Activated T-helper 2 cell treated with anti-CD3 and anti-CD28 coated beads, Interferon-gamma antibody, Interleukin-2, Interleukin-4, amounts not matched to agents 10 μg/mL and 5 μg/mL and 100 μg/mL, durations not matched to agents 14 hours and 24 hours and 36 hours (primary cell): ENCODE measurements around the gene KRTAP10-6. TPM values are rescaled to one million over a fixed set of nuclear protein-coding genes. Genes with fewer than 3 reads are reported as not detected.
"Not testable (repeated sequence)": the region's sequence is repeated elsewhere in the genome, so short reads cannot be mapped to it uniquely, and the experiment has no call there.

Source experiments
- DNase-seq: peaks from one replicate; pipeline ENCODE4 v3.0.0; 2021; ENCODE audit warnings: low spot score
- H3K27ac Mint-ChIP-seq: one replicate; pipeline ENCODE4 v1.8.0; 2021; ENCODE audit warnings: mixed read lengths
- H3K27me3 Mint-ChIP-seq: one replicate; pipeline ENCODE4 v1.8.0; 2021; ENCODE audit warnings: low read depth, mixed read lengths
- H3K36me3 Mint-ChIP-seq: one replicate; pipeline ENCODE4 v1.8.0; 2021; ENCODE audit warnings: low read depth, mixed read lengths
- H3K4me1 Mint-ChIP-seq: one replicate; pipeline ENCODE4 v1.8.0; 2021; ENCODE audit warnings: low read depth, mixed read lengths
- H3K4me3 Mint-ChIP-seq: one replicate; pipeline ENCODE4 v1.8.0; 2021; ENCODE audit warnings: low read depth, mild to moderate bottlenecking, moderate library complexity, mixed read lengths
- H3K9me3 Mint-ChIP-seq: one replicate; pipeline ENCODE4 v1.8.0; 2021; ENCODE audit warnings: mixed read lengths
- intact Hi-C: fragments of 100-400 bp; cut with micrococcal nuclease; formaldehyde crosslinking; loops from one replicate; pipeline ENCODE4 v1.15.1; 2023
- total RNA-seq: library from RNA; stranded (reverse); gene quantifications from 2 replicates; pipeline ENCODE4 v1.2.3, GENCODE V29; 2022

Gene KRTAP10-6
- total RNA-seq, 1 donor from 2014 or later = not detected

DNA sequence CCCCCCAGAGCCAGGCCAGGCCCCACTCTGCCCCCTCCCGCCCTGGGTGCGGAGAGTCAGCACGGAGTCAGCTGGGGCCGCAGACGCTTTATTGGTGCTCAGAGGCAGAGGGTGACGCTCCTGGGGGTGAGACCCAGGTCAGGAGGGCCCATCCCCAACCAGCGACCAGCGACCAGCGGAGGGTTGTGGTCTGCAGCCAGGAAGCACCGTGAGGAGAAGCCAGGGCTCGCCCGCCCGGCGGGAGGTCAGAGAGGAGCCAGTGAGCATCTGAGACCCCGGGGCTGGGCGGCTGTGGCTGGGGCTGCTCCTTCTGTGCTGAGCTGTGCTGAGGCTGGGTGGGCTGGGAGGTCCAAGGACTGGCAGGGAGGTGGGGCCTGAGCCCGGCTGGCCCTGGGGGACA is 42.0 kb downstream of the KRTAP10-6 start:
- H3K27ac Mint-ChIP-seq, DNase-seq, H3K27me3 Mint-ChIP-seq, intact Hi-C loops, H3K4me3 Mint-ChIP-seq: not testable (repeated sequence)
- H3K36me3 Mint-ChIP-seq = peaks cover 20% of the 10 kb centered on the region
- H3K4me1 Mint-ChIP-seq = peaks cover 10% of the 10 kb centered on the region
- H3K9me3 Mint-ChIP-seq = peaks cover 26% of the 10 kb centered on the region

DNA sequence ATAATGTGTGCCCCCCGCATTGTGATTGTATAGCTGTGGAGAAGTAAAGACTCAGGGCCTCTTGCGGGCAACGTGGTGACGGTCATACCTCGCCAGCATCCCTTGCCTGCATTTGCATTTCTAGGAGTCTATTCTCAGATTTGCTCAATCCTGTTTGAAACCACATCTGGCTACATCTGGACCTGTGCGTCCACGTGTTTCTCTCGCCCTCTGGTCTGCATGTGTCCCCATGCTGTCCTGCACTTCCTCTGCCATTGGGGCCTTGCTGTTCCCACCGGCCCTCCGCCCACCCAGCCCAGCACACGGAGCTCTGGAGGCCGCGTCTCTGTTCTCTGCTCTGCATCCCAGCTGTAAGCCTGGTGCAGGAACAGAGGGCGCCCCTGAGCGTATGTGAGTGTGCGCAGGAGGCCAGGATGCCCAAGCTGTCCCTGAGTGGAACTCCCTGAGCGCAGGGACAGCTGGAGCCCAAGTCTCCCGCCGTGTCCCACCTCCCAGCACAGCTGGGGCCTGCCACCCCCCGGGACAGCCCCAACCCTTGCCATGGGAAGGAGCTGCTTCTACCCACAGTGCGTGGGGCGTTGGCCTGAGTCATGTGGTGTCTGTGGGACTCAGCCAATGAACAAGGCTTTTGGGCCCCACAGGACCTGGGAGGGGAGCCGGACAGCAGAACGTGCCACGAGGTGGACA is 42.6 kb downstream of the KRTAP10-6 start:
- DNase-seq = no peak
- no peak overlapping the region for H3K27ac Mint-ChIP-seq
- intact Hi-C loops = no loop called here
- H3K36me3 Mint-ChIP-seq = peaks cover 20% of the 10 kb centered on the region
- no peak overlapping the region for H3K4me3 Mint-ChIP-seq
- peaks cover 26% of the 10 kb centered on the region for H3K9me3 Mint-ChIP-seq
- peaks cover 10% of the 10 kb centered on the region for H3K4me1 Mint-ChIP-seq
- peaks cover 5% of the 10 kb centered on the region for H3K27me3 Mint-ChIP-seq

GRCh38 chr21:44548922-44549321 is 43.4 kb downstream of the KRTAP10-6 start:
- Mint-ChIP-seq H3K36me3 (peaks cover 20% of the 10 kb centered on the region), H3K27me3 (peaks cover 5% of the 10 kb centered on the region), H3K9me3 (peaks cover 26% of the 10 kb centered on the region), H3K4me1 (peaks cover 10% of the 10 kb centered on the region), H3K4me3 (no peak overlapping the region), H3K27ac (no peak overlapping the region)
- intact Hi-C loops = no loop called here
- no peak for DNase-seq

DNA sequence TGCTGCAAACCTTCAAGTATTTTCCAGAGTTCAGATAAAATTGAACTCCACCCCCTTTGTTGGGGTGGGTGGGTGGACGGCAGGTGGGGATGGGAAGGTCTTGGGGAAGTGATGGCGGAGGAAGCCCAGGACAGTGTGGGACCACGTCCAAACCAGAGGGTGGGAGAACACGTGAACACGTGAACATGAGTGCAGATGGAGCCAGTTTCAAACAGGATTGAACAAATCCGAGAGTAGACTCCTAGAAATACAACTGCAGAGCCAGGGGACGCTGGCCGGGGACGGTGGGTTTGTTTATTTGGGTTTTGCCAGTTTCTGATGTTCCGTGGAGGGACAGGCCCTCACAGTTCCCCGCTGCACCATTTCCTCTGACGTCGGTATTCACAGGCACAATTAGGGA is 43.9 kb downstream of the KRTAP10-6 start:
- Mint-ChIP-seq H3K4me1 (peaks cover 10% of the 10 kb centered on the region), H3K4me3 (no peak overlapping the region), H3K9me3 (peaks cover 26% of the 10 kb centered on the region), H3K27ac (no peak overlapping the region), H3K27me3 (peaks cover 5% of the 10 kb centered on the region), H3K36me3 (peaks cover 20% of the 10 kb centered on the region)
- no peak for DNase-seq
- intact Hi-C loops = no loop called here

DNA sequence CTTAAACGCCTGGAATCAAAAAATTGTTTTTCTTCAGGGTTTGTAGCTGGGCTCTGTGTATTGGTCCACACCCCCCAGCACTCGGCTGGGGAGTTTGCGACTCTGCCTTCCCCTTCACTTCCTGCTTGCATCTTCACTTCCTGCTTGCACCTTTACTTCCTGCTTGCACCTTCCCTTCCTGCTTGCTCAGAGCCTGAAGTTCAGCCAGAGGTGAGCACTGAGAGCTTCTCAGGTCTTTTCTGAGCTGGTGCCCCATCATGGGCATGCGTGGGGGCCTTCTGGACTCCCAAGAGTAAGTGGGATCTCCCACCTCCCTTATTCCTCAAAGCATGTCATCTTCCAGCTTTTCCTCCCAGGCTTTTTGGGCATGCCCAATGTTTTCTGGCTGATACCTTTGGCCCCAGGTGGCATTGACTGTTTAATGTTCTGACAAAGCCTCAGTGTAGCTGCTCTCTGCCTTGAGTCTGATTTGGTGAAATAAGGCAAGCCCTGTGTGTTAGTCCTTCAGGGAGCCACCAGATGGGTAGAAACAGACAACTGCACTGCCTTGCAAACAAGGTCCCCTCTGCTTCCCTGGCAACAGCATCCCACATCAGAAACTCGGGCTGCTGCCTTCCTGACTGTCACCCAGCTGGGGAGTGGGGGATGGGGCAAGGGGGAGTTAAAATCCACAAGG is 44.5 kb downstream of the KRTAP10-6 start:
- H3K27ac Mint-ChIP-seq = no peak overlapping the region
- H3K36me3 Mint-ChIP-seq = peaks cover 20% of the 10 kb centered on the region
- no peak overlapping the region for H3K4me3 Mint-ChIP-seq
- H3K27me3 Mint-ChIP-seq = peaks cover 2% of the 10 kb centered on the region
- peaks cover 26% of the 10 kb centered on the region for H3K9me3 Mint-ChIP-seq
- intact Hi-C loops = no loop called here
- peaks cover 10% of the 10 kb centered on the region for H3K4me1 Mint-ChIP-seq
- no peak for DNase-seq

- no peak overlapping the region for H3K4me3 Mint-ChIP-seq
- peaks cover 10% of the 10 kb centered on the region for H3K4me1 Mint-ChIP-seq
- peaks cover 20% of the 10 kb centered on the region for H3K36me3 Mint-ChIP-seq
- no peak for DNase-seq
- peaks cover 2% of the 10 kb centered on the region for H3K27me3 Mint-ChIP-seq
- H3K9me3 Mint-ChIP-seq = peaks cover 26% of the 10 kb centered on the region
- H3K27ac Mint-ChIP-seq = no peak overlapping the region
- intact Hi-C loops = no loop called here
These were observed 47.7 kb downstream of the KRTAP10-6 start for GRCh38 chr21:44544566-44544965.

DNA sequence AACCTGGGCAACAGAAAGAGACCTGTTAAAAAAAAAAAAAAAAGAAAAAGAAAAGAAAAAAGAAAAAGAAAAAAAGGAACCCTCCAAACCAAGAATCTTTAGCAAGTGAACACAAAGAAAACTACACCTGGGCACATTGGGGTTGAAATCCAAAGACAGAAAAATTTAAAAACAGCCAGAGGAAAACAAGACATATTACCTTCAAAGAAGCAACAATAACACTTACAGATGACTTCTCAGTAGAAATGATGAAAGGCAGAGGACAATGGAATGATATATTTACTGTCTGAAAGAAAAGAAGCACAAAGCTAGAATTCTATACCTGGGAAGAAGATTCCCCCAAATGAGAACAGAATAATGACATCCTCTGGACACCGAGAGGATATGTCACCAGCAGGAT is 49.6 kb downstream of the KRTAP10-6 start:
- intact Hi-C loops = no loop called here
- peaks cover 7% of the 10 kb centered on the region for H3K4me1 Mint-ChIP-seq
- no peak overlapping the region for H3K27ac Mint-ChIP-seq
- peaks cover 17% of the 10 kb centered on the region for H3K36me3 Mint-ChIP-seq
- H3K4me3 Mint-ChIP-seq = no peak overlapping the region
- H3K27me3 Mint-ChIP-seq = peaks cover 2% of the 10 kb centered on the region
- H3K9me3 Mint-ChIP-seq = peaks cover 19% of the 10 kb centered on the region
- no peak for DNase-seq

Other genes with a start within 250 kb of the KRTAP10-6 start
- 6.7 and 7.3 TPM in 2 replicates for gene TRPM2, start 238.9 kb downstream of the KRTAP10-6 start, total RNA-seq
- 2.2 and 2.3 TPM in 2 replicates for gene LRRC3, start 137.0 kb downstream of the KRTAP10-6 start, total RNA-seq
- gene KRTAP10-1, start 52.3 kb downstream of the KRTAP10-6 start, total RNA-seq = not detected in 2 replicates
- not detected in 2 replicates for gene KRTAP10-2, start 41.0 kb downstream of the KRTAP10-6 start, total RNA-seq
- gene KRTAP10-3, start 33.7 kb downstream of the KRTAP10-6 start, total RNA-seq = not detected in 2 replicates
- gene KRTAP10-4, start 18.8 kb downstream of the KRTAP10-6 start, total RNA-seq = not detected in 2 replicates
- not detected in 2 replicates for gene KRTAP10-5, start 11.9 kb downstream of the KRTAP10-6 start, total RNA-seq
- gene KRTAP10-7, start 8.1 kb upstream of the KRTAP10-6 start, total RNA-seq = not detected in 2 replicates
- not detected in 2 replicates for gene KRTAP10-8, start 19.6 kb upstream of the KRTAP10-6 start, total RNA-seq
- gene KRTAP10-9, start 34.6 kb upstream of the KRTAP10-6 start, total RNA-seq = not detected in 2 replicates
- not detected in 2 replicates for gene KRTAP10-10, start 44.9 kb upstream of the KRTAP10-6 start, total RNA-seq
- gene KRTAP10-11, start 53.9 kb upstream of the KRTAP10-6 start, total RNA-seq = not detected in 2 replicates
- gene KRTAP12-4, start 62.2 kb upstream of the KRTAP10-6 start, total RNA-seq = not detected in 2 replicates
- not detected in 2 replicates for gene KRTAP12-3, start 65.4 kb upstream of the KRTAP10-6 start, total RNA-seq
- gene KRTAP12-2, start 74.4 kb upstream of the KRTAP10-6 start, total RNA-seq = not detected in 2 replicates
- gene KRTAP12-1, start 89.7 kb upstream of the KRTAP10-6 start, total RNA-seq = not detected in 2 replicates
- not detected in 2 replicates for gene KRTAP10-12, start 104.7 kb upstream of the KRTAP10-6 start, total RNA-seq
- not detected in 2 replicates for gene TSPEAR, start 119.1 kb upstream of the KRTAP10-6 start, total RNA-seq
- gene UBE2G2, start 209.3 kb upstream of the KRTAP10-6 start, total RNA-seq = 118 and 119 TPM in 2 replicates
- gene SUMO3, start 225.6 kb upstream of the KRTAP10-6 start, total RNA-seq = 86.1 and 87.0 TPM in 2 replicates